Small intestine (tissue), 7 donors: ENCODE results near the gene CHRNA4. TPM values are rescaled to one million over a fixed set of nuclear protein-coding genes. Genes with fewer than 3 reads are reported as not detected.

Experiments
- DNase-seq, 2 donors: peaks; one replicate each; pipeline versions ENCODE4 v3.0.0 to v3.0.0-alpha.2; 2013
- FAIRE-seq: peaks from 2 replicates; lab custom pipeline; 2012; peaks lifted over from hg19 to GRCh38; lab: Jason Lieb, UNC
- H3K27ac ChIP-seq, 3 donors: one replicate each; pipeline ENCODE4 v1.5.1; 2013; ENCODE audit warnings: low read length in 2 of 3, mild to moderate bottlenecking in 2 of 3, control low read depth in 1 of 3, inconsistent platforms in 1 of 3, low read depth in 1 of 3, moderate library complexity in 1 of 3
- H3K27me3 ChIP-seq, 3 donors: one replicate each; pipeline ENCODE4 v1.6.1; 2013; ENCODE audit warnings: low read length in 3 of 3, inconsistent platforms in 1 of 3; ENCODE audit not compliant: control insufficient read depth in 3 of 3, insufficient read depth in 3 of 3
- H3K36me3 ChIP-seq, 3 donors: one replicate each; pipeline ENCODE4 v1.6.1; 2013; ENCODE audit warnings: low read length in 3 of 3, inconsistent platforms in 1 of 3, low read depth in 1 of 3, mild to moderate bottlenecking in 1 of 3, moderate library complexity in 1 of 3; ENCODE audit not compliant: control insufficient read depth in 3 of 3, insufficient read depth in 2 of 3
- H3K4me1 ChIP-seq, 3 donors: one replicate each; pipeline ENCODE4 v1.6.1; 2013; ENCODE audit warnings: low read length in 2 of 3, inconsistent platforms in 1 of 3, low read depth in 1 of 3, mild to moderate bottlenecking in 1 of 3, moderate library complexity in 1 of 3; ENCODE audit not compliant: control insufficient read depth in 3 of 3, insufficient read depth in 2 of 3
- H3K4me3 ChIP-seq, 3 donors: one replicate each; pipeline ENCODE4 v1.5.1; 2013; ENCODE audit warnings: low read length in 3 of 3, control low read depth in 1 of 3, inconsistent platforms in 1 of 3, low read depth in 1 of 3, mild to moderate bottlenecking in 1 of 3, moderate library complexity in 1 of 3
- H3K9me3 ChIP-seq, 2 donors: one replicate each; pipeline ENCODE4 v1.6.1; 2013; ENCODE audit warnings: low read depth in 1 of 2, low read length in 1 of 2; ENCODE audit not compliant: control insufficient read depth in 2 of 2, insufficient read depth in 1 of 2
- WGBS, 3 donors: extraction: QIAGEN DNeasy Blood & Tissue Kit; methylation state at CpG; one replicate each; pipeline ENCODE4 v1.1.7; 2013; 5-methylcytosine and 5-hydroxymethylcytosine counted together
- polyA plus RNA-seq, 4 donors: library from polyadenylated mRNA; stranded (reverse) in 3 of 4; unstranded in 1 of 4; fragments of 200-250 nt in 3 of 4; fragments of 120-200 nt in 1 of 4; gene quantifications; one replicate each; pipeline versions ENCODE4 v1.2.1 to v1.2.3, GENCODE V29; 2013
- donor health status: healthy with polysubstance abuse.
- donor health status: control.
- donor health status: control.
- donor health status: Bipolar disorder and iron deficiency.
- donor health status: healthy.

Gene CHRNA4
- polyA plus RNA-seq, 4 donors: 0.01 to 0.87 TPM; not detected in 2

GRCh38 chr20:63347081-63347741 lies 13.9 kb downstream of the CHRNA4 start:
- no peak overlapping the region for H3K4me3 ChIP-seq
- H3K27me3 ChIP-seq: peaks cover 0 to 6% (median 3%) of the 10 kb centered on the region in 3 donors
- FAIRE-seq (no peak), DNase-seq (no peak)
- H3K27ac ChIP-seq: no peak overlapping the region
- H3K4me1 ChIP-seq: peaks cover 0 to 10% (median 0%) of the 10 kb centered on the region in 3 donors
- 83 to 87% (median 87%) methylated on average over 28 to 33 of the region's 33 CpGs for WGBS, 3 donors
- H3K9me3 ChIP-seq: peaks cover 0 to 3% of the 10 kb centered on the region in 2 donors
- H3K36me3 ChIP-seq: no peaks in the 10 kb centered on the region

- H3K4me1 ChIP-seq: peaks cover 0 to 10% (median 0%) of the 10 kb centered on the region in 3 donors
- peaks cover 0 to 3% of the 10 kb centered on the region in 2 donors for H3K9me3 ChIP-seq
- FAIRE-seq: no peak
- H3K36me3 ChIP-seq: no peaks in the 10 kb centered on the region
- peak in 1 of 2 donors; percentile 59 for DNase-seq
- H3K4me3 ChIP-seq: no peak overlapping the region
- H3K27me3 ChIP-seq: peaks cover 0 to 10% (median 3%) of the 10 kb centered on the region in 3 donors
- WGBS, 3 donors: 62 to 64% (median 62%) methylated on average over 48 to 50 of the region's 50 CpGs
- no peak overlapping the region for H3K27ac ChIP-seq
Measured at GRCh38 chr20:63346131-63347080, 14.7 kb downstream of the CHRNA4 start.

DNA sequence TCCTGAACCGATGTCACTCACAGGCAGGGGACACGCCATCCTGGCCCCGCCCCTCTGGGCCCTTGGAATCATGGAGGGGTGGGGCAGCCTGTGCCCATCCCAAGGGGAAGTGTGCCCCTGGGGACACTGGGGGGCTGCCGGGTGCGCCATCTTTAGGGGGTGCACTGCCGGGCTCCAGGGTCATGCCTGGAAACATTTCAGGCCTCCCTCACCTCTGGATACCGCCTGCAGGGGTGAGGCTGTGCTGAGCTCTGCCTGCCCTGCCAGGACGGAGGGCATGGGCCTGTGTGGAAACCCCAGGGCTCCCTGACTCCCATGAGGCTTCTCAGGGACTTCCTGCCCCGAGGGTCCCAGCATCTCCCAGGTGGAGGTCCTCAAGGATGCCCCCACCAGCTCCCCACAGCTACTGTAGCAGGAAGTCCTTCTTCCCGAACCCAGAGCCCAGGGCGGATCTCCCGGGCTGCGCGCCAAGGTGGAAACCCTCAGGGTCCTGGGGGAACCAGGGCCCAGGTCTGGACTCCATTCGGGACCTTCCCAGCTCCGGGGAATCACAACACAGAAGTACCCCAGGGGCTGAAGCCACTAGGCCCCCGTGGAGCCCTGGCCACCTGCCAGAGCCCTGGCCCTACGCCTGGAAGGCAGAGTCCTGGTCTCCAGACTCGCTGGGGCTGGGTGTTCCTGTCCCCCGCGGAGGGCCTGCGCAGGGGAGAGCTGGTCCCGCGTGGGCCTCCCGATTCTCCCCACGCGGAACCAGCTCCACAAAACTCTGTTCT lies 15.6 kb downstream of the CHRNA4 start:
- DNase-seq (no peak), FAIRE-seq (no peak)
- 56 to 57% (median 56%) methylated on average over 26 to 27 of the region's 27 CpGs for WGBS, 3 donors
- Histone ChIP-seq H3K27ac (no peak overlapping the region), H3K4me3 (no peak overlapping the region), H3K36me3 (no peaks in the 10 kb centered on the region), H3K9me3 (no peaks in the 10 kb centered on the region), H3K27me3 (peaks cover 0 to 10% (median 3%) of the 10 kb centered on the region in 3 donors), H3K4me1 (peaks cover 0 to 10% (median 0%) of the 10 kb centered on the region in 3 donors)

DNA sequence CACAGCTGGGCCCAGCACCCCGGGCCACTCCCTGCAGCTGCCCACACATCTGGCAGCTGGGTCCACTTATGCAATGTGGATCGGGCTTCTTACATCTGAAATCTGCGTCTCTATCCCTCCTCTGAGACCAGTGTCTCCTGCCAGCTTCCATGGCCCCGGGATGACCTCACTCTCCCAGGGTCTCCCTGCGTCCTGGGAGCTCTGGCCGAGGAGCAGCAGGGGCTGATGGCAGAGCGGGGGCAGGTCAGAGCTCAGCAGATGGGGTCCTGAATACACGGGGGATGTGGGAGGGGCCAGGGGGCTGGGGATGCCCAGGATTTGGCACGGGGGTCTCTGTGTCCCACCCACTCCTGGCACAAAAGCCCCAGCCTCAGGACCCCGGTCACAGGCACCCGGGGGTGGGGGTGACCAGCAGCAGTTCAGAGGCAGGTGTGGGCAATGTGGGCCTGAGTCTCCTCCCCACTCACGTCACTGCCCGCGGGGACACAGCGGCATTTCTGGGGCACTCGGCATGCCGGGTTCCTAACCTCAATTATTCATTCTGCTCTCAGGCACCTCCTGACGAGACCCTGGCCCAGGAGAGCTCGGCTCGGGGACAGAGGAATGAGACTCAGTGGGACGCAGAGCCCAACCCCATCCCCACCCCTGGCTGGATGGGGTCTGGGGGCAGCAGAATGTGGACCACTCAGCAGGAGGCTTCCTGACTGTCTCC lies 16.4 kb downstream of the CHRNA4 start:
- H3K36me3 ChIP-seq: no peaks in the 10 kb centered on the region
- FAIRE-seq (no peak), DNase-seq (no peak)
- no peaks in the 10 kb centered on the region for H3K9me3 ChIP-seq
- H3K4me1 ChIP-seq: peaks cover 0 to 10% (median 0%) of the 10 kb centered on the region in 3 donors
- peaks cover 0 to 10% (median 3%) of the 10 kb centered on the region in 3 donors for H3K27me3 ChIP-seq
- H3K4me3 ChIP-seq: no peak overlapping the region
- 58 to 65% (median 62%) methylated on average over 20 to 21 of the region's 21 CpGs for WGBS, 3 donors
- no peak overlapping the region for H3K27ac ChIP-seq

GRCh38 chr20:63343460-63344445 lies 17.4 kb downstream of the CHRNA4 start:
- Histone ChIP-seq H3K36me3 (no peaks in the 10 kb centered on the region), H3K27ac (no peak overlapping the region), H3K27me3 (peaks cover 0 to 10% (median 3%) of the 10 kb centered on the region in 3 donors), H3K4me3 (no peak overlapping the region), H3K4me1 (peaks cover 0 to 10% (median 0%) of the 10 kb centered on the region in 3 donors), H3K9me3 (no peaks in the 10 kb centered on the region)
- WGBS, 3 donors: 49 to 56% (median 54%) methylated on average over 35 to 37 of the region's 37 CpGs
- DNase-seq (peak in 1 of 2 donors; percentile 14), FAIRE-seq (no peak)

DNA sequence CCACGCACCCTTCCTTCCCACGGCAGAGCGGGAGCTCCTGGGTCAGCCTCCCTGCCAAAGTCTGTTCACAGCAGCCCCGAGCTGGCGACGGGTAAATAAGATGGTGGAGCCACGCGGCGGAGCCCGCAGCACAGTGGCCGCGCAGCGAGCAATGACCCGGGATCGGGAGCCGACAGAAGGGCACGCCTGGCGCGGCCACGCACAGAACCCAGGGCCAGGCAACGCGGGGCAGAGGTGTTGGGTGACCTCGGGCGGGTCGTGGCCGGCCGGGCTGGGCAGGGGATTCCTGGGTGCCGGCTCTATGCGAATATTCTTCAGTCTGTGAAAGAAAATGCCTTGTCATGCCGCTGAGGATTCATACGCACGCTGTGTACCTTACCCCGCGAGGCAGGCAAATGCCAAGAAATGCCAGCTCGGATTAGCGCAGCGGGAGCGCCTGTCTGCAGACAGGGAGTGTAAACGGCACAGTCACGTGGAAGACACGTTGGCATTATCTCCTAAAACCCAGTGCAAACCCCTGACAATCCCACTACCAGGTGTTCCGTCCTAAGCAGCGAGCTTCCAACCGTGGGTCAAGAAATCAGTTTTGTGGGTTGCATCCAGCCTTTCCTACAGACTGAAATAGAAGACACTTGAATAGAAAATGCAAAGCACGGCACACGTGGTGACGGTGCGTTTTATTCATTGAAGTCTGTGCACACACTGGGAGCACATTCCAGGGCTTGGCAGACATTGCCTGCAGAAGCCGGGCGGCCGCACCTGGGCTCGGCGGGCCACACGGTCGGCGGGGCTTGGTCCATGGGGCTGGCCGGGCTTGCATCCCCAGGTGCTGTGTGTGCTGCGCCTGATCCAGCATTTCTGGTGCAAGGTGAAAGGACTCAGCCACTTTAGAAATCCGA lies 18.3 kb downstream of the CHRNA4 start:
- no peaks in the 10 kb centered on the region for H3K9me3 ChIP-seq
- FAIRE-seq (no peak), DNase-seq (no peak)
- no peaks in the 10 kb centered on the region for H3K36me3 ChIP-seq
- H3K4me3 ChIP-seq: no peak overlapping the region
- H3K27me3 ChIP-seq: peaks cover 0 to 13% (median 3%) of the 10 kb centered on the region in 3 donors
- no peak overlapping the region for H3K27ac ChIP-seq
- 88 to 91% (median 89%) methylated on average over 57 to 59 of the region's 59 CpGs for WGBS, 3 donors
- peaks cover 0 to 10% (median 0%) of the 10 kb centered on the region in 3 donors for H3K4me1 ChIP-seq
